HG03565 (cell line): Measurements from ENCODE around the gene PDGFRB.

Experiments
- ATAC-seq: cut with Tn5 transposase; IDR thresholded peaks from one replicate; pipeline ENCODE4 v1.9.1; 2021; ENCODE audit warnings: mild to moderate bottlenecking, moderate library complexity; ENCODE audit not compliant: unreplicated experiment

Gene PDGFRB

DNA sequence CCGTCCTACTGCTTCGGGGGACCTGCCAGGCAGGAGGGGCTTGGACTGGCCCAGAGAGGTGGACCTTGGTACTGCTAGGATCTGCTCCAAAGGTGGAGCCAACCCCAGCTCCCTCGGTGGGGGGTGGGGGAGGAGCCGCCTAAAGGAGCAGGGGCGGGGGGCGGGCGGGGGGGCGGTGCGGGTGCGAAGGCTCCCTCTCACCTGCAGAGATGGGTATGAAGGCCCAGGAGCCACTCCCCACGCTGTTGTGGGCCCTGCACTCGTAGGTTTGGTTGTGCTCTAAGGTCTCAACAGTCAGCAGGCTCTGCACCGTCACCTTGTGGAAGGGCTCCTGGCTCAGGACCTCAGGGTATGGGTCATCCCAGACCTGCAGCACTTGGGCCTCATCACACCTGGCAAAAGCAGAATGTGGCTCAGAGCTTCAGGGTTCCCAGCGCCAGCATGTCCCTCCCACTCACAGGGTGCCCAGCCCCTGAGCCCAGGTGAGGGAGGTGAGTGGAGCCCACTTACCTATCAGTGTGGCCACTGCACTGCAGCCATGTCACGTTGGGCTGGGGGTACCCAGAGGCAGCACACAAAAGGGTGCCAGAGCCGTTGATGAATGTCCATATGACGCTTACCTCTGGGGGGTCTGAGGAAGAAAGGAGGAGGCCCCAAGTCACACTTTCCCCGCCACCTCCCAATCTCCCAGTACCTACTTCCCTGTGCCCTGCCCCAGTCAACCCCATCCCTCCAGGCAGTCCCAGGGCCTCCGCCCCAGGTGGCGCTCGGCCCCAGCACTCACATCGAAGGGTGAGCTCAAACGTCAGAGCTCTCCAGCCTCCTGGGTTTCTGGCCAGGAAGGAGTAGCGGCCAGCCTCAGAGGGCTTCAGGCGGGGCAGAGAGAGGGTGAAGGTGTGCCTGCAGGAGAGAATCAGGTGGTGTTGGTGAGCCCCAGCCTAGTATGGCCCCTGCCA, 85.7 kb downstream of the PDGFRB start:
- ATAC-seq: no peak

DNA sequence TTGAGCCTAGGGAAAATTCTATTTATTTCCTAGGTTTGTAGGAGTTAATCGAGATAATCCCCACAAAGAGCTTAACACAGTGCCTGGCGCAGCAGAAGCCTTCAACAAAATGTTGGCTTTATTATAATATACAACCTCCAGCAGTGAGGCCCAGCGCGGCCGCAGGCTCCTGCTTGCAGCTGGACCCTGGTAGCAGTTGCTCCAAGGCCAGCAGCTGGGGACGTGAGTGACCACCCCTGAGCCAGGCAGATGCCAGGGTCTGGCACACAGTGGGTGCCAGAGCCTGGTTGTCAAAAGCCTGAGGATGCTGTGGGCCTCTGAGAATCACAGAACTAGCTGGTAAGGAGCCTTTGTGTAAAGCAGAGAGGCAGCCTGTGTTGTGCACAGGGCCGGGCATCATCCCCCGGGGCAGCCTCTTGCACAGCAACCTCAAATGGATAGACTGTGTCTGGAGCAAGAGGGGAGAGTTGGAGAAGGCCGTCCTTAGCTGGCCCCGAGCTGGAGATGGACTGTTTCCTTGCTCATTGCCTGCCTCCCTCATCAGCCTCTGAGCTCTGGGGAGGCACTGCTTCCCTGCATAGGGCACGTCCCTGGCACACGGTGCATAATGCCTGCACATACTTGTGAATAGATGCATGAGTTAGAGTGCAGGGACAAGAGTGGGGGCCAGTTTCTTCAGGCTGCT, 86.5 kb downstream of the PDGFRB start:
- ATAC-seq: no peak

- ATAC-seq: no peak
Measured at GRCh38 chr5:150068472-150068871, 87.2 kb downstream of the PDGFRB start.

DNA sequence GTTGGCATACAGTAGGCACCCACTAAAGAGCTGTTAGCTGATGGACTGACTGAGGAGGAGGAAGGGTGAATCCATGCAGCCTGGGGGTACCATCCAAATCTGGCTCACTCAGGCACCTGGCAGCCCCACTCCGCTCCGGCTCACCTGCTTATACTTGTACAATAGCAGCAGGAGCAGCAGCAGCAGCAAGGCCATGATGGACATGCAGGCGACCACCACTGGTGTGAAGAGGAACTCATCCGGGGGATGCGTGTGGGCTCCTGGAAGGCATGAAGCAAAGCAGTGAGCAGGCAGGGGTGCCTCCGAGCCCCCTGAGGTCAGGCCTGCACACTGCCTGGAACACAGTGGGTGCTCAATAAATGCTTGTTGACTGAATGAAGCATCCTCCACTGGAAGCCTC, 87.6 kb downstream of the PDGFRB start:
- ATAC-seq: no peak

DNA sequence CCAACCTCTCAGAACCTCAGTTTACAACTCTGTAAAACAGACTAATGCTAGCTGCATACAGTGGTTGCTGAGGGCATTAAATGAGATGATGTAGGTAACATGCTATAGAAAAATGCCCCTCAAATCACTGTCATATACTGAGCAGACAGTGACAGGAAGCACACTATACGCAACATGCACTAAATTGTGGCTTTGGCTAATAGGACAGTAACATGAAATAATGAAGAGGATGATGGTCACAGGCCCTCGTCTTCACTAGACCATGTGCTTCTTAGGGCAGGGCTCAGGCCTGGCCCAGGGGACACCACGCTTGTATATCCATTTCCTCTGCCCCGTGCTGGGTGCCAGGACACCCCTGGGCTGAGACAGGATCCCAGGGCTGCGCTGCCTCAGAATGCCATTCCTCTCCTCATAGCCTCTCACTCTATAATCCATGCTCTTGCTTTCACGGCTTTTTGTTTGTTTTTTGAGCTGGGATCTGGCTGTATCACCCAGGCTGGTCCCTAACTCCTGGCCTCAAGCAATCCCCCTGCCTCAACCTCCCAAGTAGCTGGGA, 88.2 kb downstream of the PDGFRB start:
- no peak for ATAC-seq

DNA sequence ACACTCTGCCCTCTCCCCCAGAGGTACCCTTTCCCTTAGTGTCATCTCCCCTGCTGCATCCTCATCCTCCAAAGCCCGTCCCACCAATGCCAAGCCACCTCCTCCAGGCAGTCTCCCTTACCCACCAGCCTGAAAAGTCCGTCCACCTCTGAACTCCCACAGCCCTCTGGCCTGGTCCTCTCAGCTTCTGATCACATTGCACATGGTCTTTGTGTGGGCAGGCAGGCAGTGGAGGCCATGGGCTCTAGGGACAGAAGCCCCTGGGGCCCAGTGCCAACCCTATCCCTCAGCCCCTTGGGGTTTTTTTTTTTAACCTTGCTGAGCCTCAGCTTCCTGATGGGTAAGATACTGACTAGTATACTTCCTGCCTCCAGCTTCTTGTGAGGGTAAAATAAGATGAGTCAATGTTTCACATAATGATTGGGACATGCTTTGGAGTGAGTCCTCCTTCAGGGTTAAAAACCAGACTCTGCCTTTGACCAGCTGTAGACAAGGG, 88.7 kb downstream of the PDGFRB start:
- no peak for ATAC-seq

GRCh38 chr5:150066436-150066835, 89.2 kb downstream of the PDGFRB start:
- no peak for ATAC-seq

DNA sequence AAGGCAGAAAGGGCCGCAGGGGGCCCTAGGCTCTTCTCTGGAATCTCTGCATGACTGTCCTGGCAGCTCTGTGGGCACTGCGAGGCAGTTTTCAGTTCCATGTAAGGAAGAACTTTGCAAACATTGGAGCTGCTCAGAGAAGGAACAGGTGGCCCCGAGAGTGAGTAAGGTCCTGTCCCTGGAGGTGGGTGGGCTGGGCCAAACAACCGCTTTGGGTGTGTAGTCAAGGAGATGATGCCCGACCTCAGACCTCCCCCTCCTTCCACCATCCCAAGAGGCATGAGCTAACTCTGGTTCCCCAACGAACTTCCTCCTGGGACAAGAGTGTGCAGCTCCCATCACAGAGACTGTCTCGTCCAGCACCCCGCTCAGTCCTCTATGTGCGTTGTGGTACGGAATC, 89.8 kb downstream of the PDGFRB start:
- ATAC-seq: no peak

DNA sequence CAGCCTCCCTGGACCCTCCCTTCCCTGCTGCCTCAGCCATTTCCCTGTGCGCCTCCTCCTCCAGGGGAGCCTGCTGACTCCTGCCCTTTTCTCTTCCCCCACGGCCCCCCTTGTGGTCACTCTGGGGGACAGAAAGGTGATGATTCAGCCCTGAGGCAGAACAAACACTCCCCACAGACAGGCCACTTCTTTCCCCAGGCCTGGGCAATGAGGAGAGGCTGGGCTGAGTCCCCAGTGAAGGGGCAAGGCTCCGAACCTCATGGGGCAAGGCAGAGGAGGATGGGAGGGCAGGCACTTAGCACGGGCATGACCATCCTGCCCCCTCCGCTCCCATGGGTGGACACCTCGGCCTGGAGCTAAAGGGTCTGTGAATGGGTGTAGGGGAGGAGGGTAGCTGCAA, 90.3 kb downstream of the PDGFRB start:
- ATAC-seq: no peak

- no peak for ATAC-seq
Measured at GRCh38 chr5:150064681-150065220, 90.9 kb downstream of the PDGFRB start.
